Trophoblast cell (in vitro differentiated cells and primary cell): ENCODE results near the gene MCF2L2.
"Not testable (repeated sequence)": the region's sequence is repeated elsewhere in the genome, so short reads cannot be mapped to it uniquely, and the experiment has no call there.

Source experiments
- DNase-seq, 2 donors: peaks; one replicate each; pipeline ENCODE4 v3.0.0-alpha.2; 2016
- H2AFZ ChIP-seq: 2 replicates; pipeline ENCODE4 v1.6.1; 2013; ENCODE audit warnings: low read length, moderate library complexity, mild to moderate bottlenecking; ENCODE audit not compliant: insufficient read depth, poor library complexity
- H2AK5ac ChIP-seq: 2 replicates; pipeline ENCODE4 v1.6.1; 2013; ENCODE audit warnings: mild to moderate bottlenecking, low read length
- H2BK120ac ChIP-seq: 2 replicates; pipeline ENCODE4 v1.6.1; 2013; ENCODE audit warnings: low read length, mild to moderate bottlenecking, moderate library complexity; ENCODE audit not compliant: insufficient read depth, poor library complexity
- H2BK12ac ChIP-seq: 2 replicates; pipeline ENCODE4 v1.6.1; 2013; ENCODE audit warnings: mild to moderate bottlenecking, low read length, moderate library complexity
- H2BK5ac ChIP-seq: 2 replicates; pipeline ENCODE4 v1.6.1; 2013; ENCODE audit warnings: low read length, low read depth, moderate library complexity, mild to moderate bottlenecking; ENCODE audit not compliant: poor library complexity
- H3K14ac ChIP-seq: 2 replicates; pipeline ENCODE4 v1.6.1; 2013; ENCODE audit warnings: mild to moderate bottlenecking, low read length
- H3K18ac ChIP-seq: 2 replicates; pipeline ENCODE4 v1.6.1; 2013; ENCODE audit warnings: mild to moderate bottlenecking, low read length
- H3K23ac ChIP-seq: 2 replicates; pipeline ENCODE4 v1.6.1; 2013; ENCODE audit warnings: low read length
- H3K27ac ChIP-seq: 2 replicates; pipeline ENCODE4 v1.5.1; 2013; ENCODE audit warnings: low read depth, mild to moderate bottlenecking, inconsistent platforms, low read length, moderate library complexity
- H3K27me3 ChIP-seq: 2 replicates; pipeline ENCODE4 v1.6.1; 2013; ENCODE audit warnings: inconsistent platforms, mild to moderate bottlenecking, low read length, moderate library complexity; ENCODE audit not compliant: insufficient read depth
- H3K36me3 ChIP-seq, 2 experiments: 1 replicate in 1 of 2; 2 replicates in 1 of 2; pipeline ENCODE4 v1.6.1; 2013; ENCODE audit warnings: low read length in 2 of 2, mild to moderate bottlenecking in 2 of 2, moderate library complexity in 1 of 2; ENCODE audit not compliant: insufficient read depth in 2 of 2, control insufficient read depth in 1 of 2
- H3K4ac ChIP-seq: 2 replicates; pipeline ENCODE4 v1.6.1; 2013; ENCODE audit warnings: low read depth, mild to moderate bottlenecking, low read length, moderate library complexity
- H3K4me1 ChIP-seq, 2 experiments: 1 replicate in 1 of 2; 2 replicates in 1 of 2; pipeline ENCODE4 v1.6.1; 2013; ENCODE audit warnings: low read length in 2 of 2, mild to moderate bottlenecking in 2 of 2, moderate library complexity in 1 of 2; ENCODE audit not compliant: insufficient read depth in 2 of 2, control insufficient read depth in 1 of 2
- H3K4me2 ChIP-seq: 2 replicates; pipeline ENCODE4 v1.6.1; 2013; ENCODE audit warnings: inconsistent platforms, mild to moderate bottlenecking, low read length, moderate library complexity
- H3K4me3 ChIP-seq: 2 replicates; pipeline ENCODE4 v1.5.1; 2013; ENCODE audit warnings: mild to moderate bottlenecking, low read depth, low read length, inconsistent platforms
- H3K79me1 ChIP-seq: one replicate; pipeline ENCODE4 v1.6.1; 2013; ENCODE audit warnings: low read length
- H3K79me2 ChIP-seq: 2 replicates; pipeline ENCODE4 v1.6.1; 2013; ENCODE audit warnings: low read length, mild to moderate bottlenecking; ENCODE audit not compliant: control insufficient read depth, insufficient read depth, poor library complexity
- H3K9ac ChIP-seq: 2 replicates; pipeline ENCODE4 v1.6.1; 2013; ENCODE audit warnings: mild to moderate bottlenecking, low read length
- H3K9me3 ChIP-seq: 2 replicates; pipeline ENCODE4 v1.6.1; 2013; ENCODE audit warnings: low read depth, mild to moderate bottlenecking, control low read depth, inconsistent platforms, low read length; ENCODE audit not compliant: insufficient read depth
- H4K12ac ChIP-seq: 2 replicates; pipeline ENCODE4 v1.6.1; 2013; ENCODE audit warnings: low read depth, mild to moderate bottlenecking, low read length, moderate library complexity
- H4K8ac ChIP-seq: 2 replicates; pipeline ENCODE4 v1.6.1; 2013; ENCODE audit warnings: low read depth, mild to moderate bottlenecking, low read length, moderate library complexity
- H4K91ac ChIP-seq: one replicate; pipeline ENCODE4 v1.6.1; 2013; ENCODE audit warnings: low read depth, mild to moderate bottlenecking, low read length, moderate library complexity
- WGBS: extraction: QIAGEN DNeasy Blood & Tissue Kit; methylation state at CpG from one replicate; pipeline ENCODE4 v1.1.7; 2013; ENCODE audit warnings: missing lambda C conversion rate; ENCODE audit not compliant: insufficient read length, insufficient coverage; ENCODE audit errors: extremely low coverage; 5-methylcytosine and 5-hydroxymethylcytosine counted together

Gene MCF2L2

GRCh38 chr3:183375787-183376186, 52.6 kb downstream of the MCF2L2 start:
- H3K9ac ChIP-seq, result no peak overlapping the region
- H3K9me3 ChIP-seq, result no peaks in the 10 kb centered on the region
- H2AK5ac ChIP-seq, result no peak overlapping the region
- no peak overlapping the region for H3K27ac ChIP-seq
- H3K4me3 ChIP-seq, result no peak overlapping the region
- no peak overlapping the region for H3K4me2 ChIP-seq
- no peak overlapping the region for H2BK120ac ChIP-seq
- WGBS, result no CpG with 5 or more reads among the region's 5 CpGs
- H2BK5ac ChIP-seq, result no peak overlapping the region
- H4K91ac ChIP-seq, result no peak overlapping the region
- H3K18ac ChIP-seq, result no peak overlapping the region
- H4K8ac ChIP-seq, result no peak overlapping the region
- H3K23ac ChIP-seq, result no peak overlapping the region
- no peak overlapping the region for H2BK12ac ChIP-seq
- no peak overlapping the region for H2AFZ ChIP-seq
- no peak overlapping the region for H4K12ac ChIP-seq
- H3K79me1 ChIP-seq, result peaks cover 4% of the 10 kb centered on the region
- H3K79me2 ChIP-seq, result no peaks in the 10 kb centered on the region
- no peak overlapping the region for H3K4ac ChIP-seq
- H3K14ac ChIP-seq, result no peak overlapping the region
- no peaks in the 10 kb centered on the region for H3K27me3 ChIP-seq
- no peaks in the 10 kb centered on the region for H3K36me3 ChIP-seq
- no peaks in the 10 kb centered on the region for H3K4me1 ChIP-seq
- peak in 1 of 2 donors; percentile 25 for DNase-seq

- no peak overlapping the region for H2AFZ ChIP-seq
- H3K14ac ChIP-seq, result no peak overlapping the region
- no peak overlapping the region for H3K4ac ChIP-seq
- no peaks in the 10 kb centered on the region for H3K9me3 ChIP-seq
- WGBS, result no CpG with 5 or more reads among the region's 6 CpGs
- H3K9ac ChIP-seq, result no peak overlapping the region
- no peak overlapping the region for H4K8ac ChIP-seq
- no peak overlapping the region for H3K4me2 ChIP-seq
- no peaks in the 10 kb centered on the region for H3K27me3 ChIP-seq
- no peak overlapping the region for H2BK5ac ChIP-seq
- no peaks in the 10 kb centered on the region for H3K36me3 ChIP-seq
- no peak overlapping the region for H2BK120ac ChIP-seq
- H3K4me1 ChIP-seq, result no peaks in the 10 kb centered on the region
- no peak overlapping the region for H3K18ac ChIP-seq
- H3K23ac ChIP-seq, result no peak overlapping the region
- no peak overlapping the region for H3K27ac ChIP-seq
- no peak overlapping the region for H3K4me3 ChIP-seq
- H4K91ac ChIP-seq, result no peak overlapping the region
- H4K12ac ChIP-seq, result no peak overlapping the region
- H3K79me1 ChIP-seq, result peaks cover 4% of the 10 kb centered on the region
- no peak overlapping the region for H2AK5ac ChIP-seq
- no peaks in the 10 kb centered on the region for H3K79me2 ChIP-seq
- no peak for DNase-seq
- H2BK12ac ChIP-seq, result no peak overlapping the region
These were observed 53.1 kb downstream of the MCF2L2 start for GRCh38 chr3:183375337-183375736.

- Histone ChIP-seq H3K27ac (no peak overlapping the region), H3K36me3 (no peaks in the 10 kb centered on the region)
These were observed 55.5 kb downstream of the MCF2L2 start for GRCh38 chr3:183372911-183373310.

DNA sequence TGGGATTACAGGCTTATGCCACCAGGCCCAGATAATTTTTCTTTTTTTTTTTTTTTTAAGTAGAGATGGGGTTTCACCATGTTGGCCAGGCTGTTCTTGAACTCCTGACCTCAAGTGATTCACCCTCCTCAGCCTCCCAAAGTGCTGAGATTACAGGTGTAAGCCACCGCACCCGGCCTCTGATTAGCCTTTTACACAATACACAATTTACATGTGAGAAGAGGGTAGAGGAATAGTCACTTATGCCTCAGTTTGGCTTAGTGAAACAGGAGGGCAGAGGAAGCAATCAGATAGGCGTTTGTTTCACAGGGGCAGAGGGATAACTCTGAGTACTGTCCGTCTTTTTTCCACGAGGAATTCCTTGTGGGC, 56.8 kb downstream of the MCF2L2 start:
- H3K14ac ChIP-seq, H3K4me1 ChIP-seq, DNase-seq, H3K18ac ChIP-seq, H2BK120ac ChIP-seq, H3K9me3 ChIP-seq, H3K79me2 ChIP-seq, H3K36me3 ChIP-seq, H2BK12ac ChIP-seq, H4K8ac ChIP-seq, H3K27me3 ChIP-seq, H2BK5ac ChIP-seq, H3K79me1 ChIP-seq, H3K4me3 ChIP-seq, H3K9ac ChIP-seq, H3K4me2 ChIP-seq, H4K91ac ChIP-seq, H3K23ac ChIP-seq, H2AK5ac ChIP-seq, H2AFZ ChIP-seq, H3K27ac ChIP-seq, H4K12ac ChIP-seq, H3K4ac ChIP-seq: not testable (repeated sequence)
- WGBS, result no CpG with 5 or more reads among the region's 5 CpGs

More at GRCh38 chr3:183372911-183373310, 55.5 kb downstream of the MCF2L2 start:
- no peak overlapping the region for H4K8ac ChIP-seq
- no peak overlapping the region for H2BK120ac ChIP-seq
- no peak overlapping the region for H2BK12ac ChIP-seq
- H3K18ac ChIP-seq, result no peak overlapping the region
- H3K27me3 ChIP-seq, result no peaks in the 10 kb centered on the region
- no peak overlapping the region for H3K4ac ChIP-seq
- H3K79me1 ChIP-seq, result peaks cover 1% of the 10 kb centered on the region
- no peak overlapping the region for H2AK5ac ChIP-seq
- WGBS, result no CpG with 5 or more reads among the region's 3 CpGs
- H3K9ac ChIP-seq, result no peak overlapping the region
- no peak overlapping the region for H4K12ac ChIP-seq
- no peaks in the 10 kb centered on the region for H3K4me1 ChIP-seq
- no peak overlapping the region for H3K4me2 ChIP-seq
- no peak for DNase-seq
- H3K9me3 ChIP-seq, result no peaks in the 10 kb centered on the region
- H3K14ac ChIP-seq, result no peak overlapping the region
- no peak overlapping the region for H3K4me3 ChIP-seq
- no peak overlapping the region for H2AFZ ChIP-seq
- H3K23ac ChIP-seq, result no peak overlapping the region
- no peaks in the 10 kb centered on the region for H3K79me2 ChIP-seq
- no peak overlapping the region for H2BK5ac ChIP-seq
- no peak overlapping the region for H4K91ac ChIP-seq
